H1 (cell line): Measurements from ENCODE around the gene AGPS. TPM values are rescaled to one million over a fixed set of nuclear protein-coding genes. Genes with fewer than 3 reads are reported as not detected.

Experiments used
- CHD7 ChIP-seq: fragments of 300-600 bp; sonication (generic); IDR thresholded peaks from 2 replicates; pipeline ENCODE4 v1.7.1; 2012; ENCODE audit warnings: low read length, moderate library complexity, mild to moderate bottlenecking, inconsistent platforms; ENCODE audit not compliant: insufficient replicate concordance
- RNF2 ChIP-seq: fragments of 200-900, 300-1000 bp; sonication (generic); IDR thresholded peaks from 2 replicates; pipeline ENCODE4 v1.7.1; 2016; ENCODE audit warnings: borderline replicate concordance, low read depth, mild to moderate bottlenecking, antibody characterized with exemption, low read length; ENCODE audit not compliant: poor library complexity, severe bottlenecking; ENCODE audit errors: missing control alignments
- polyA plus RNA-seq, 7 experiments: library from polyadenylated mRNA; depleted of rRNA in 3 of 7; stranded (reverse) in 5 of 7; unstranded in 2 of 7; fragments of >200 nt in 5 of 7; fragments of 200-250 nt in 2 of 7; gene quantifications; 1 replicate in 5 of 7; 2 replicates in 1 of 7; 4 replicates in 1 of 7; pipeline versions ENCODE4 v1.2.1 to v1.2.3, GENCODE V29; 2011 to 2013; ENCODE audit warnings: missing spikeins in 2 of 7, mixed read lengths in 2 of 7
- total RNA-seq: library from RNA; stranded (reverse); fragmentation: NEBNext Ultra II Directional; extraction: Animal tissue kit (Norgen Biotek cat#: 25700); gene quantifications from 2 replicates; pipeline ENCODE4 v1.2.1, GENCODE V29; 2021
- TF ChIP-seq, protein P1 (sequence below): IDR thresholded peaks from 2 replicates; pipeline ENCODE4 v1.6.1; 2012; ENCODE audit warnings: low read length, inconsistent platforms

AGPS gene
- total and polyA plus RNA-seq, 2 of the 8 experiments (the other 6 are each of a cell fraction or from before 2014, with no cell fraction given) = 7.3 to 57.8 TPM

GRCh38 chr2:177478907-177479306 lies 86.3 kb downstream of the AGPS start (continued):
- TF ChIP-seq CHD7 (no peak), RNF2 (no peak)
- TF ChIP-seq, protein P1, sequence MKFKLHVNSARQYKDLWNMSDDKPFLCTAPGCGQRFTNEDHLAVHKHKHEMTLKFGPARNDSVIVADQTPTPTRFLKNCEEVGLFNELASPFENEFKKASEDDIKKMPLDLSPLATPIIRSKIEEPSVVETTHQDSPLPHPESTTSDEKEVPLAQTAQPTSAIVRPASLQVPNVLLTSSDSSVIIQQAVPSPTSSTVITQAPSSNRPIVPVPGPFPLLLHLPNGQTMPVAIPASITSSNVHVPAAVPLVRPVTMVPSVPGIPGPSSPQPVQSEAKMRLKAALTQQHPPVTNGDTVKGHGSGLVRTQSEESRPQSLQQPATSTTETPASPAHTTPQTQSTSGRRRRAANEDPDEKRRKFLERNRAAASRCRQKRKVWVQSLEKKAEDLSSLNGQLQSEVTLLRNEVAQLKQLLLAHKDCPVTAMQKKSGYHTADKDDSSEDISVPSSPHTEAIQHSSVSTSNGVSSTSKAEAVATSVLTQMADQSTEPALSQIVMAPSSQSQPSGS = no peak
